Erythroblast (primary cell): ENCODE measurements around the gene ITPKB.

ENCODE experiments used
- GATA1 ChIP-seq: IDR thresholded peaks from 2 replicates; pipeline ENCODE4 v1.6.1; 2011; ENCODE audit warnings: low read depth, mild to moderate bottlenecking, control low read depth, low read length, moderate library complexity
- POLR2A ChIP-seq: IDR thresholded peaks from 2 replicates; pipeline ENCODE4 v1.6.1; 2011; ENCODE audit warnings: mild to moderate bottlenecking, low read length

- TF ChIP-seq POLR2A (no peak), GATA1 (no peak)
Observed at GRCh38 chr1:226659136-226659535, 79.9 kb downstream of the ITPKB start.
